Tibial artery (tissue), 4 donors: ENCODE measurements around the gene UTP25.
"Not testable (repeated sequence)": the region's sequence is repeated elsewhere in the genome, so short reads cannot be mapped to it uniquely, and the experiment has no call there.

Experiments used
- DNase-seq, 2 donors: peaks; one replicate each; pipeline ENCODE4 v3.0.0-alpha.2; 2019
- H3K27ac ChIP-seq, 2 donors: fragments of 200-600 bp; sonication (generic) in 1 of 2; 1 replicate in 1 of 2; 2 replicates in 1 of 2; pipeline ENCODE4 v1.5.1; 2018 to 2019; ENCODE audit warnings: mild to moderate bottlenecking in 1 of 2
- H3K27me3 ChIP-seq, 2 donors: fragments of 200-600 bp; sonication (generic) in 1 of 2; one replicate each; pipeline versions ENCODE4 v1.5.1 to v1.6.0; 2016 to 2019
- H3K36me3 ChIP-seq, 3 donors: fragments of 200-600 bp; sonication (generic) in 2 of 3; one replicate each; pipeline ENCODE4 v1.5.1; 2016 to 2019; ENCODE audit warnings: mild to moderate bottlenecking in 2 of 3
- H3K4me1 ChIP-seq, 4 donors: fragments of 200-600 bp; sonication (generic) in 2 of 4; 1 replicate in 3 of 4; 2 replicates in 1 of 4; pipeline ENCODE4 v1.5.1; 2016 to 2019
- H3K4me3 ChIP-seq, 2 donors: fragments of 200-600 bp; sonication (generic) in 1 of 2; 1 replicate in 1 of 2; 2 replicates in 1 of 2; pipeline ENCODE4 v1.5.1; 2018 to 2019; ENCODE audit warnings: mild to moderate bottlenecking in 2 of 2
- H3K9me3 ChIP-seq, 3 donors: fragments of 200-600 bp; sonication (generic) in 1 of 3; one replicate each; pipeline ENCODE4 v1.5.1; 2016 to 2019
- CTCF ChIP-seq, 2 experiments: fragments of 200-600 bp in 1 of 2; fragments of 450-650 bp in 1 of 2; IDR thresholded peaks; one replicate each; pipeline ENCODE4 v1.5.1; 2017 to 2019; ENCODE audit warnings: antibody characterized with exemption in 2 of 2, mild to moderate bottlenecking in 1 of 2, moderate library complexity in 1 of 2
- intact Hi-C: fragments of 100-400 bp; cut with DNase I; formaldehyde crosslinking; loops from one replicate; pipeline ENCODE4 v1.15.0; 2023; ENCODE audit warnings: low total_unique reads

The UTP25 gene

DNA sequence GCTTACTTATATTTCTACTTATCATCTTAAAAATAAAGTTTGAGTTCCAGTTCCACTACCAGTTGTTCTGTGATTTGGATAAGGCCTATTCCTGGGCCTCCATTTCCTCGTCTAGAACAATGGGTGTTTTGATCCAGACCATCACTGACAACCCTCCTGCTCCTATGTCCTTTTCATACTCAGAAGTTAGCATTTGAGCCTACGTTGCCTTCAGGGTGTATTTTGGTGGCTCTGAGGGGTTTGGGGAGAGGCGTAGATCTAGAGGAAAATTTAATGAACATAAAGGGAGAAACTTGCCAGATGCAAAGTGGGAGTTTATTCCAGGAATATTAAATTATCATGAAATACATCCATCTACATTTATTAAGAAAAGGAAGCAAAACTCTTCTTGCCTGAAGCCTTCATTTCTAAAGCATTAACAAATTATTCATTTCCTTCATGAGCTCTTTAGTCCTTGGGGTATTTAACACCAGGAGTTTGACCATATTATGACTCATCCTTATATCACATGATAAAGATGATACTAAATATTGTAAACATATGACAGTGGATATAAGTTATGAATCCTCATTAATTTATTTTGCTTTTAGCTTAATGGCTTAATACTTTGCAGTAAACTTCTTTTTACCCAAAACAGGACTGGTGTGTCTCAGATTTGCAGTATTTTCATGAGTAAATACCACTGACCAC lies 63.0 kb downstream of the UTP25 start:
- no peaks in the 10 kb centered on the region for H3K4me1 ChIP-seq
- no peak for TF ChIP-seq CTCF (IDR thresholded peaks at IDR 0.05)
- intact Hi-C loops = no loop called here
- no peaks in the 10 kb centered on the region for H3K36me3 ChIP-seq
- no peak overlapping the region for H3K27ac ChIP-seq
- no peaks in the 10 kb centered on the region for H3K9me3 ChIP-seq
- no peak overlapping the region for H3K4me3 ChIP-seq
- DNase-seq = no peak
- peaks cover 0 to 6% of the 10 kb centered on the region in 2 donors for H3K27me3 ChIP-seq

DNA sequence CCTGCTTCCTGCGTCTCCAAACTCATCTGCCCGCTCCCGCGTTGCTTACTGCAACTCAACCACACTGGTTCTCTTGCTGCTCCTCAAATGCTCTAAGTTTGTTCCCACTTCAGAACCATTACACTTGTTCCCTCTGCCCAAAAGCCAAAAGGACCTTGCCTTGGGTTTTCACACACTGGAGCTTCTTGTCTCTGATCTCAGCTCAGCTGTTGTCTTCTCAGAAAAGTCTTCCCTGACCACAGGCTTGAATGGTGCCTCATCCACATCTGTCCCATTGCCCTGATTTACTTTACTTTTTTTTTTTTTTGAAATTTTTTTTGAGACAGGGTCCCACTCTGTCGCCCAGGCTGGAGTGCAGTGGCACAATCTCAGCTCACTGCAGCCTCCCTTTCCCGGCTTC lies 66.0 kb downstream of the UTP25 start:
- H3K27me3 ChIP-seq = no peaks in the 10 kb centered on the region
- TF ChIP-seq CTCF (IDR thresholded peaks at IDR 0.05) = no peak
- intact Hi-C loops = no loop called here
- H3K9me3 ChIP-seq = no peaks in the 10 kb centered on the region
- no peak for DNase-seq
- H3K4me3 ChIP-seq = no peak overlapping the region
- H3K27ac ChIP-seq = no peak overlapping the region
- H3K36me3 ChIP-seq = no peaks in the 10 kb centered on the region
- H3K4me1 ChIP-seq = no peaks in the 10 kb centered on the region

DNA sequence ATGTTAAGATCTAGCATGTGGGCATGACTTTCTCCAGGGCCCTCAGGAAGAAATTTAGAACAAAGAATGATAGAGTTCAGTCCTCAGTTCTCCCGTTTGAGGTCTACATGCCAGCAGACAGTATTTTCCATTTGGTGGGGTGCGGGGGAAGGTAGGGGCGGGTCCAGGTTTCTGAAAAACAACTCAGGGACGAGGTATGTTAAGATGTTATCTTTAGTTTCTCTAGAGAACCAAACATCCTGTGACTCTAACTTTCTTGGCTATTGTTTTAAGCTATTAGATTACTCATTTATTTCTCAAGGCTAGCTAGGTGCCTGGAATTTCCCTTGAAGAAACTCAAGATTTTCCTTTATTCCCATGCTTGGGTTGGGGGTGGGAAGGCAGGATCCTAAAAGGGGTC lies 67.9 kb downstream of the UTP25 start:
- Histone ChIP-seq H3K4me1 (no peaks in the 10 kb centered on the region), H3K27ac (no peak overlapping the region), H3K36me3 (no peaks in the 10 kb centered on the region), H3K9me3 (no peaks in the 10 kb centered on the region), H3K27me3 (no peaks in the 10 kb centered on the region), H3K4me3 (no peak overlapping the region)
- intact Hi-C loops = no loop called here
- no peak for TF ChIP-seq CTCF (IDR thresholded peaks at IDR 0.05)
- DNase-seq = no peak

GRCh38 chr1:209896346-209896745 lies 68.6 kb downstream of the UTP25 start:
- no peak overlapping the region for H3K4me3 ChIP-seq
- intact Hi-C loops = no loop called here
- no peaks in the 10 kb centered on the region for H3K9me3 ChIP-seq
- no peak for DNase-seq
- no peak overlapping the region for H3K27ac ChIP-seq
- H3K27me3 ChIP-seq = no peaks in the 10 kb centered on the region
- no peaks in the 10 kb centered on the region for H3K36me3 ChIP-seq
- H3K4me1 ChIP-seq = no peaks in the 10 kb centered on the region
- TF ChIP-seq CTCF (IDR thresholded peaks at IDR 0.05) = no peak

DNA sequence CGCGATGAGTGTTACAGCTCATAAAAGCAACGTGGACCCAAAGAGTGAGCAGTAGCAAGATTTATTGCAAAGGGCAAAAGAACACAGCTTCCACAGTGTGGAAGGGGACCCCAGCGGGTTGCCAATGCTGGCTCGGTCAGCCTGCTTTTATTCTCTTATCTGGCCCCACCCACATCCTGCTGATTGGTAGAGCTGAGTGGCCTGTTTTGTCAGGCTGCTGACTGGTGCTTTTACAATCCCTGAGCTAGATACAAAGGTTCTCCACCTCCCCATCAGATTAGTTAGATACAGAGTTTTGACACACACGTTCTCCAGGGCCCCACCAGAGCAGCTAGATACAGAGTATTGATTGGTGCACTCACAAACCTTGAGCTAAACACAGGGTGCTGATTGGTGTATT lies 70.5 kb downstream of the UTP25 start:
- intact Hi-C loops, H3K27ac ChIP-seq, H3K4me3 ChIP-seq, H3K27me3 ChIP-seq, H3K4me1 ChIP-seq, H3K9me3 ChIP-seq, DNase-seq, H3K36me3 ChIP-seq: not testable (repeated sequence)

GRCh38 chr1:209898851-209899250 lies 71.1 kb downstream of the UTP25 start:
- H3K27me3 ChIP-seq, H3K4me3 ChIP-seq, intact Hi-C loops, H3K27ac ChIP-seq, DNase-seq, H3K9me3 ChIP-seq, H3K4me1 ChIP-seq, H3K36me3 ChIP-seq: not testable (repeated sequence)

GRCh38 chr1:209899948-209900347 lies 72.2 kb downstream of the UTP25 start:
- Histone ChIP-seq H3K4me3 (no peak overlapping the region), H3K4me1 (no peaks in the 10 kb centered on the region), H3K9me3 (no peaks in the 10 kb centered on the region), H3K27me3 (no peaks in the 10 kb centered on the region), H3K36me3 (no peaks in the 10 kb centered on the region), H3K27ac (no peak overlapping the region)
- TF ChIP-seq CTCF (IDR thresholded peaks at IDR 0.05) = no peak
- DNase-seq = no peak
- intact Hi-C loops = no loop called here
